ENCODE results near the gene TMEM154. TPM values are rescaled to one million over a fixed set of nuclear protein-coding genes. Genes with fewer than 3 reads are reported as not detected.

The TMEM154 gene
- total and polyA plus RNA-seq, 10 of the 15 experiments (the other 5 are each of a cell fraction or from before 2014, with no cell fraction given) = 5.1 to 41.4 (median 18.2) TPM

DNA sequence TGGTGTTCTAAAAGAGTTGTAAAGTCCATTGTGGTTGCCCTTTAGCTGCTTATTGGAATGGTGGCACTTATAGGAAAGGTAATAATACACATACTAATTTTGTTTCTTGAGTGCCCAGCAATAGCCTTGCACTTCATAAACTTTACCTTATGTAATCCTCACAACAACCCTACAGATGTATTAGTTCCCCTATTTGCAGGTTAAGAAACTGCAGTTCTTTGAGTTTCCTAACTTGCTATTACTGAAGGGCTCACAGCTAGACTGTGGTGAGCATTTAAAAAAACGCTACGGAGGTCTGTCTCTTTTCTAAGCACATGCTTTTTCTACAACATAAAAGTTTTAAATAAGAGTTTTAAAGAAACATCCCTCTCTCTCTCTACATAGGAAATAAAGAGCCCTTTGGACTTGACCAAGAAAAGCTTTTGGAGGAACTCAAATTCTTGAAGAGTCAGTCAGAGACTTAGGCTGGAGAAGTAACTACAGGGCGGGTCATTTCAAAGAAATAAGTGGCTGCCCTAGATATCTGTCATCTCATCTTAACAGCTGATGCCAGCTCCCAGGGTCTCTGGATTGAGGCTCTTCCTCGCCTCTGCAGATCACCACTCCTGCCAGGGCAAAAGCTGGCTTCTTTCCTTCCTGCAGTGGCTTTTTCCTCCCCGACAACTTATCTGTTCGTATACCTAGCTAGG, 101.9 kb downstream of the TMEM154 start:
- no peak overlapping the region for H3K4me3 ChIP-seq
- H2AFZ ChIP-seq (ENCODE audit: control insufficient read depth, low read depth, low read length) = no peak overlapping the region
- WGBS (ENCODE audit: insufficient coverage, insufficient replicate concordance, low lambda C conversion rate, missing lambda C conversion rate) = 42% methylated on average over 6 of the region's 6 CpGs
- H3K9me3 ChIP-seq (replicated peaks; ENCODE audit: control insufficient read depth, insufficient read depth, low read length) = no peaks in the 10 kb centered on the region
- H3K79me2 ChIP-seq (ENCODE audit: control insufficient read depth, insufficient read depth, low read length) = no peaks in the 10 kb centered on the region
- peak; percentile 66 for FAIRE-seq
- no peak for DNase-seq (ENCODE audit: low read depth, low spot score)
- in situ Hi-C loops (cut with MboI) (no loop called here), intact Hi-C loops (cut with micrococcal nuclease; ENCODE audit: unreplicated experiment) (no loop called here)
- ChIA-PET SMC1A (ENCODE audit: uncharacterized antibody, unreplicated experiment) (interaction anchor here (0.6 to 6.8 kb wide), 22 partner anchors 12 to 198 kb away, joined by 3 to 42 read pairs (median 4); partner anchors contain the start of gene FBXW7), POLR2A (interaction anchor here (0.8 to 1.8 kb wide), 7 partner anchors 11 to 54 kb away, joined by 3 to 6 read pairs (median 4); no protein-coding TSS in a partner anchor), RAD21 (ENCODE audit: unreplicated experiment) (interaction anchor here (1.6 to 4.2 kb wide), 5 partner anchors 17 to 76 kb away, joined by 5 to 14 read pairs (median 7); no protein-coding TSS in a partner anchor), CTCF (interaction anchor here (0.8 to 3.6 kb wide), 10 partner anchors 10 to 169 kb away, joined by 3 to 14 read pairs (median 4); partner anchors contain the start of gene FBXW7)
- no peaks in the 10 kb centered on the region for H3K4me1 ChIP-seq (ENCODE audit: control insufficient read depth, insufficient read depth, low read length)
- H3K27me3 ChIP-seq (replicated peaks in 1 of 2; ENCODE audit: control insufficient read depth in 2 of 2, insufficient read depth in 2 of 2, low read length in 1 of 2) = no peaks in the 10 kb centered on the region
- no peak overlapping the region for H3K27ac ChIP-seq (ENCODE audit: control insufficient read depth, insufficient read depth)
- H4K20me1 ChIP-seq (ENCODE audit: control insufficient read depth, insufficient read depth) = no peaks in the 10 kb centered on the region
- H3K36me3 ChIP-seq (ENCODE audit: control insufficient read depth in 2 of 2, insufficient read depth in 2 of 2, low read length in 1 of 2) = no peaks in the 10 kb centered on the region
- BruUV-seq (replicated peaks) = no TSS peak
- peak; percentile 94 for ATAC-seq
- no peak overlapping the region for H3K9ac ChIP-seq (ENCODE audit: control insufficient read depth, insufficient read depth, low read length)
- H3K4me2 ChIP-seq (ENCODE audit: control insufficient read depth, insufficient read depth) = no peak overlapping the region
- TF ChIP-seq KAT2A (conservative IDR thresholded peaks at IDR 0.05; ENCODE audit: control insufficient read depth, low read depth, low read length) = no peak
- TF ChIP-seq, protein P1, sequence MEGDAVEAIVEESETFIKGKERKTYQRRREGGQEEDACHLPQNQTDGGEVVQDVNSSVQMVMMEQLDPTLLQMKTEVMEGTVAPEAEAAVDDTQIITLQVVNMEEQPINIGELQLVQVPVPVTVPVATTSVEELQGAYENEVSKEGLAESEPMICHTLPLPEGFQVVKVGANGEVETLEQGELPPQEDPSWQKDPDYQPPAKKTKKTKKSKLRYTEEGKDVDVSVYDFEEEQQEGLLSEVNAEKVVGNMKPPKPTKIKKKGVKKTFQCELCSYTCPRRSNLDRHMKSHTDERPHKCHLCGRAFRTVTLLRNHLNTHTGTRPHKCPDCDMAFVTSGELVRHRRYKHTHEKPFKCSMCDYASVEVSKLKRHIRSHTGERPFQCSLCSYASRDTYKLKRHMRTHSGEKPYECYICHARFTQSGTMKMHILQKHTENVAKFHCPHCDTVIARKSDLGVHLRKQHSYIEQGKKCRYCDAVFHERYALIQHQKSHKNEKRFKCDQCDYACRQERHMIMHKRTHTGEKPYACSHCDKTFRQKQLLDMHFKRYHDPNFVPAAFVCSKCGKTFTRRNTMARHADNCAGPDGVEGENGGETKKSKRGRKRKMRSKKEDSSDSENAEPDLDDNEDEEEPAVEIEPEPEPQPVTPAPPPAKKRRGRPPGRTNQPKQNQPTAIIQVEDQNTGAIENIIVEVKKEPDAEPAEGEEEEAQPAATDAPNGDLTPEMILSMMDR (IDR thresholded peaks at IDR 0.05 in 2 of 3, conservative IDR thresholded peaks at IDR 0.05 in 1 of 3; ENCODE audit: control insufficient read depth in 2 of 3, extremely low read depth in 1 of 3, insufficient read depth in 1 of 3, low read depth in 3 of 3, low read length in 3 of 3) = 0 out of 6 replicates have a peak, but pooled peaks of 1 of the 3 experiments have one; percentile 5
- TF ChIP-seq MTA2 (IDR thresholded peaks at IDR 0.05; ENCODE audit: low read depth) = no peak
